Endothelial cell of umbilical vein (primary cell): ENCODE results near the gene TMPRSS13. TPM values are rescaled to one million over a fixed set of nuclear protein-coding genes. Genes with fewer than 3 reads are reported as not detected.
A peak's percentile ranks its signal among the peaks of the same experiment; 100 is the strongest.

Experiments used
- BruUV-seq: library from RNA; stranded (reverse); fragments of 400-500 nt; replicated peaks from 2 replicates; lab custom pipeline; 2021; lab: Mats Ljungman, UMichigan
- CTCF ChIA-PET: fragments of 300-600, 350-600 bp; sonication (Branson Sonifier 250); formaldehyde crosslinking; loops from one replicate; lab custom pipeline; 2021; ENCODE audit warnings: antibody characterized with exemption, inconsistent platforms; lab: Charles Lee
- POLR2A ChIA-PET: fragments of 300-600, 350-600 bp; sonication (Branson Sonifier 250); formaldehyde crosslinking; loops from one replicate; lab custom pipeline; 2021; ENCODE audit warnings: antibody characterized with exemption, inconsistent platforms; lab: Charles Lee
- DNase-seq: peaks from one replicate; pipeline ENCODE4 v3.0.0-alpha.2; 2011; ENCODE audit warnings: low read depth, low spot score
- FAIRE-seq: peaks from 2 replicates; lab custom pipeline; 2011; peaks lifted over from hg19 to GRCh38; lab: Jason Lieb, UNC
- H2AFZ ChIP-seq: 2 replicates; pipeline ENCODE4 v1.6.0; 2012; ENCODE audit warnings: low read depth, low read length, control low read depth, inconsistent platforms
- H3K27ac ChIP-seq: 2 replicates; pipeline ENCODE4 v1.5.1; 2011; ENCODE audit warnings: low read depth, mild to moderate bottlenecking, control low read depth, low read length, moderate library complexity; ENCODE audit not compliant: insufficient read depth
- H3K27me3 ChIP-seq, 2 experiments: 2 replicates each; pipeline versions ENCODE4 v1.6.0 to v1.6.1; 2011; ENCODE audit warnings: low read length in 2 of 2, mixed read lengths in 1 of 2; ENCODE audit not compliant: control insufficient read depth in 2 of 2, insufficient read depth in 2 of 2
- H3K36me3 ChIP-seq, 2 experiments: 2 replicates in 1 of 2; 3 replicates in 1 of 2; pipeline ENCODE4 v1.5.1; 2011; ENCODE audit warnings: low read length in 2 of 2, mild to moderate bottlenecking in 1 of 2, moderate library complexity in 1 of 2; ENCODE audit not compliant: control insufficient read depth in 2 of 2, insufficient read depth in 2 of 2; ENCODE audit errors: extremely low read depth in 1 of 2
- H3K4me1 ChIP-seq: 3 replicates; pipeline ENCODE4 v1.5.1; 2011; ENCODE audit warnings: mild to moderate bottlenecking, low read length; ENCODE audit not compliant: control insufficient read depth, insufficient read depth; ENCODE audit errors: extremely low read depth
- H3K4me2 ChIP-seq: 2 replicates; pipeline ENCODE4 v1.6.1; 2011; ENCODE audit warnings: low read length, control low read depth, mixed read lengths; ENCODE audit not compliant: insufficient read depth
- H3K4me3 ChIP-seq, 3 experiments: fragments of 200-600 bp in 1 of 3; sonication (generic), shearing (Covaris generic) in 1 of 3; replicated peaks in 1 of 3; 2 replicates each; pipeline ENCODE4 v1.5.1; 2011 to 2016; ENCODE audit warnings: control low read depth in 3 of 3, low read length in 3 of 3, mild to moderate bottlenecking in 2 of 3, inconsistent platforms in 1 of 3, low read depth in 1 of 3, moderate library complexity in 1 of 3; ENCODE audit not compliant: insufficient read depth in 1 of 3
- H3K79me2 ChIP-seq: 2 replicates; pipeline ENCODE4 v1.6.0; 2012; ENCODE audit warnings: low read length, inconsistent platforms; ENCODE audit not compliant: control insufficient read depth, insufficient read depth
- H3K9ac ChIP-seq: replicated peaks from 2 replicates; pipeline ENCODE3; 2011; ENCODE audit warnings: low read length, control low read depth; ENCODE audit not compliant: insufficient read depth; ENCODE audit errors: extremely low read depth
- H3K9me1 ChIP-seq: replicated peaks from 3 replicates; pipeline ENCODE4 v1.6.0; 2011; ENCODE audit warnings: mild to moderate bottlenecking, low read length; ENCODE audit not compliant: control insufficient read depth, insufficient read depth; ENCODE audit errors: extremely low read depth
- H3K9me3 ChIP-seq: replicated peaks from 2 replicates; pipeline ENCODE4 v1.5.1; 2012; ENCODE audit warnings: low read length, inconsistent platforms; ENCODE audit not compliant: control insufficient read depth, insufficient read depth
- H4K20me1 ChIP-seq: replicated peaks from 2 replicates; pipeline ENCODE3; 2011; ENCODE audit warnings: mild to moderate bottlenecking, low read length; ENCODE audit not compliant: control insufficient read depth, insufficient read depth; ENCODE audit errors: extremely low read depth
- CTCF ChIP-seq, 2 donors: IDR thresholded peaks; 1 replicate in 1 of 2; 2 replicates in 1 of 2; pipeline ENCODE4 v1.5.1; 2011; ENCODE audit warnings: low read length in 2 of 2, mild to moderate bottlenecking in 2 of 2, moderate library complexity in 2 of 2, control low read depth in 1 of 2, inconsistent platforms in 1 of 2, low read depth in 1 of 2; ENCODE audit not compliant: insufficient read depth in 1 of 2; ENCODE audit errors: extremely low read depth in 1 of 2
- EZH2 ChIP-seq: IDR thresholded peaks from 2 replicates; pipeline ENCODE4 v1.6.1; 2012; ENCODE audit warnings: borderline replicate concordance, low read depth, mild to moderate bottlenecking, moderate library complexity, low read length, inconsistent platforms; ENCODE audit not compliant: severe bottlenecking
- FOS ChIP-seq: IDR thresholded peaks from 2 replicates; pipeline ENCODE4 v1.6.1; 2011; ENCODE audit warnings: mild to moderate bottlenecking, low read length, moderate library complexity, borderline replicate concordance; ENCODE audit not compliant: insufficient read depth
- GATA2 ChIP-seq: IDR thresholded peaks from 2 replicates; pipeline ENCODE4 v1.7.0; 2011; ENCODE audit warnings: low read depth, mild to moderate bottlenecking, moderate library complexity, mixed read lengths, low read length; ENCODE audit not compliant: insufficient read length, insufficient read depth
- JUN ChIP-seq: IDR thresholded peaks from 2 replicates; pipeline ENCODE4 v1.6.1; 2011; ENCODE audit warnings: borderline replicate concordance, low read depth; ENCODE audit not compliant: insufficient read length, insufficient read depth
- MAX ChIP-seq: IDR thresholded peaks from 2 replicates; pipeline ENCODE4 v1.6.1; 2011; ENCODE audit not compliant: insufficient read depth, insufficient read length
- MYC ChIP-seq: IDR thresholded peaks from one replicate; pipeline ENCODE4 v1.6.1; 2011; ENCODE audit warnings: mild to moderate bottlenecking, low read depth, low read length
- POLR2A ChIP-seq: IDR thresholded peaks from 2 replicates; pipeline ENCODE4 v1.6.1; 2012; ENCODE audit warnings: low read depth, mild to moderate bottlenecking, control low read depth, low read length
- POLR2AphosphoS5 ChIP-seq: IDR thresholded peaks from 2 replicates; pipeline ENCODE4 v1.6.1; 2012; ENCODE audit warnings: low read depth, mild to moderate bottlenecking, control low read depth, low read length, moderate library complexity; ENCODE audit not compliant: insufficient read depth
- dilution Hi-C: fragments of 300-500 bp; cut with MboI; formaldehyde crosslinking; loops from one replicate; pipeline ENCODE4 v1.15.0; 2019; ENCODE audit warnings: low sequenced_read_pairs; ENCODE audit not compliant: extremely low pct_ligation_motif_present
- intact Hi-C: fragments of 100-400 bp; cut with micrococcal nuclease; formaldehyde crosslinking; loops from one replicate; pipeline ENCODE4 v1.10.0; 2022
- polyA plus RNA-seq, 4 experiments: library from polyadenylated mRNA; depleted of rRNA in 3 of 4; stranded (reverse) in 3 of 4; unstranded in 1 of 4; fragments of >200 nt; gene quantifications; 2 replicates each; pipeline versions ENCODE4 v1.2.1 to v1.2.3, GENCODE V29; 2011 to 2012; ENCODE audit warnings: missing spikeins in 1 of 4
- total RNA-seq: library from RNA; stranded (reverse); gene quantifications from 2 replicates; pipeline ENCODE4 v1.2.3, GENCODE V29; 2021

The TMPRSS13 gene
- total and polyA plus RNA-seq, 2 donors (not counting 3 experiments of a cell fraction or from before 2014, with no cell fraction given) = 0.22 to 0.46 TPM

GRCh38 chr11:117945047-117945810, 16.0 kb upstream of the TMPRSS13 start:
- peaks cover 0 to 3% of the 10 kb centered on the region in 2 experiments for H3K27me3 ChIP-seq
- peak overlapping the region; percentile 24 for H3K27ac ChIP-seq
- H3K79me2 ChIP-seq = no peaks in the 10 kb centered on the region
- H3K4me3 ChIP-seq = no peak overlapping the region
- no TSS peak for BruUV-seq
- intact Hi-C loops (loop anchor here (2.0 kb wide), 1 partner anchor 28 kb away; no protein-coding TSS in a partner anchor), dilution Hi-C loops (no loop called here)
- H3K9me1 ChIP-seq = no peaks in the 10 kb centered on the region
- H3K4me2 ChIP-seq = no peak overlapping the region
- peaks cover 18% of the 10 kb centered on the region for H3K4me1 ChIP-seq
- DNase-seq (peak; percentile 69), FAIRE-seq (peak; percentile 71)
- H4K20me1 ChIP-seq = no peaks in the 10 kb centered on the region
- ChIA-PET CTCF (interaction anchor here (0.9 to 7.9 kb wide), 8 partner anchors 18 to 519 kb away, joined by 3 to 520 read pairs (median 34); partner anchors contain the start of gene FXYD2), POLR2A (no interaction called here)
- H3K36me3 ChIP-seq = no peaks in the 10 kb centered on the region
- no peak overlapping the region for H3K9ac ChIP-seq
- H2AFZ ChIP-seq = no peak overlapping the region
- no peak for TF ChIP-seq MYC
- TF ChIP-seq CTCF (IDR thresholded peaks at IDR 0.05; ENCODE audit: extremely low read depth in 1 of 2, insufficient read depth in 1 of 2, low read depth in 1 of 2, low read length in 2 of 2) = peak; percentile 9 to 12
- H3K9me3 ChIP-seq = no peaks in the 10 kb centered on the region

GRCh38 chr11:117944554-117944953, 15.4 kb upstream of the TMPRSS13 start:
- H3K9me1 ChIP-seq = no peaks in the 10 kb centered on the region
- no peaks in the 10 kb centered on the region for H4K20me1 ChIP-seq
- FAIRE-seq (no peak), DNase-seq (no peak)
- ChIA-PET POLR2A (no interaction called here), CTCF (interaction anchor here (0.9 to 7.9 kb wide), 7 partner anchors 18 to 518 kb away, joined by 3 to 520 read pairs (median 40); partner anchors contain the start of gene FXYD2)
- H3K9me3 ChIP-seq = no peaks in the 10 kb centered on the region
- no peak overlapping the region for H3K4me2 ChIP-seq
- no peak overlapping the region for H2AFZ ChIP-seq
- no peaks in the 10 kb centered on the region for H3K36me3 ChIP-seq
- peaks cover 2 to 4% of the 10 kb centered on the region in 2 experiments for H3K27me3 ChIP-seq
- H3K79me2 ChIP-seq = no peaks in the 10 kb centered on the region
- intact Hi-C loops (loop anchor here (2.0 kb wide), 1 partner anchor 28 kb away; no protein-coding TSS in a partner anchor), dilution Hi-C loops (no loop called here)
- no TSS peak for BruUV-seq
- H3K9ac ChIP-seq = no peak overlapping the region
- peak overlapping the region; percentile 24 for H3K27ac ChIP-seq
- no peak overlapping the region for H3K4me3 ChIP-seq
- TF ChIP-seq POLR2AphosphoS5 = no peak
- no peak for TF ChIP-seq GATA2
- TF ChIP-seq FOS = no peak
- no peak for TF ChIP-seq POLR2A
- TF ChIP-seq CTCF (IDR thresholded peaks at IDR 0.05; ENCODE audit: extremely low read depth in 1 of 2, insufficient read depth in 1 of 2, low read depth in 1 of 2, low read length in 2 of 2) = no peak
- TF ChIP-seq MAX = no peak
- no peak for TF ChIP-seq MYC
- TF ChIP-seq EZH2 = no peak
- TF ChIP-seq JUN = no peak
- peaks cover 18% of the 10 kb centered on the region for H3K4me1 ChIP-seq
